PC-9 (cell line): ENCODE measurements around the gene SERPINH1. TPM values are rescaled to one million over a fixed set of nuclear protein-coding genes. Genes with fewer than 3 reads are reported as not detected.

ENCODE experiments used
- BruUV-seq: library from RNA; stranded (reverse); fragments of 400-500 nt; replicated peaks from 2 replicates; lab custom pipeline; 2021; lab: Mats Ljungman, UMichigan
- CTCF ChIA-PET: fragments of 300-600 bp; sonication (Branson Sonifier 250); formaldehyde crosslinking; loops from one replicate; lab custom pipeline; 2022; ENCODE audit warnings: antibody characterized with exemption; lab: Charles Lee
- POLR2A ChIA-PET: fragments of 300-600 bp; sonication (Branson Sonifier 250); formaldehyde crosslinking; loops from one replicate; lab custom pipeline; 2022; ENCODE audit warnings: antibody characterized with exemption; ENCODE audit not compliant: unreplicated experiment; lab: Charles Lee
- DNase-seq, 2 experiments: peaks; one replicate each; pipeline versions ENCODE4 v3.0.0 to v3.0.0-alpha.2; 2015 to 2022; ENCODE audit warnings: mixed read lengths in 1 of 2
- H2AFZ ChIP-seq: fragments of 200-600 bp; sonication (generic); 2 replicates; pipeline ENCODE4 v1.8.1; 2017; ENCODE audit warnings: antibody characterized with exemption
- H3F3A ChIP-seq: fragments of 200-600 bp; sonication (generic); 2 replicates; pipeline ENCODE4 v1.8.1; 2017; ENCODE audit warnings: antibody characterized with exemption, mild to moderate bottlenecking, low read depth; ENCODE audit not compliant: insufficient read depth
- H3K27ac ChIP-seq: fragments of 200-600 bp; sonication (generic); 2 replicates; pipeline ENCODE4 v1.6.1; 2016; ENCODE audit warnings: mixed run types
- H3K27me3 ChIP-seq: fragments of 200-600 bp; sonication (generic); 2 replicates; pipeline ENCODE4 v1.6.1; 2016; ENCODE audit warnings: low read depth, mixed run types; ENCODE audit not compliant: insufficient read depth
- H3K36me3 ChIP-seq: fragments of 200-600 bp; sonication (generic); 2 replicates; pipeline ENCODE4 v1.6.1; 2016; ENCODE audit warnings: low read depth, mixed run types
- H3K4me1 ChIP-seq: fragments of 200-600 bp; sonication (generic); replicated peaks from 2 replicates; pipeline ENCODE4 v1.6.1; 2016; ENCODE audit warnings: mixed run types; ENCODE audit not compliant: insufficient read depth
- H3K4me2 ChIP-seq: fragments of 200-600 bp; sonication (generic); 2 replicates; pipeline ENCODE4 v1.6.1; 2017; ENCODE audit warnings: mixed run types
- H3K4me3 ChIP-seq: fragments of 200-600 bp; sonication (generic); 2 replicates; pipeline ENCODE4 v1.6.1; 2016; ENCODE audit warnings: mixed run types
- H3K79me2 ChIP-seq: fragments of 200-600 bp; sonication (generic); 2 replicates; pipeline ENCODE4 v1.6.1; 2017; ENCODE audit warnings: low read depth, mixed run types
- H3K9me2 ChIP-seq: fragments of 200-600 bp; sonication (generic); 2 replicates; pipeline ENCODE4 v1.8.1; 2017; ENCODE audit warnings: mild to moderate bottlenecking; ENCODE audit not compliant: insufficient read depth
- H3K9me3 ChIP-seq: fragments of 200-600 bp; sonication (generic); 2 replicates; pipeline ENCODE4 v1.8.1; 2016; ENCODE audit warnings: low read depth; ENCODE audit not compliant: insufficient read depth
- H4K20me1 ChIP-seq: fragments of 200-600 bp; sonication (generic); 2 replicates; pipeline ENCODE4 v1.8.1; 2017; ENCODE audit not compliant: insufficient read depth
- CTCF ChIP-seq: fragments of 200-600 bp; sonication (generic); conservative IDR thresholded peaks from 2 replicates; pipeline ENCODE4 v1.6.1; 2017; ENCODE audit warnings: mixed run types, antibody characterized with exemption, mild to moderate bottlenecking, moderate library complexity
- EZH2 ChIP-seq: fragments of 200-600 bp; sonication (generic); IDR thresholded peaks from 2 replicates; pipeline ENCODE4 v1.8.0; 2017; ENCODE audit warnings: antibody characterized with exemption, low read depth
- intact Hi-C: fragments of 100-400 bp; cut with micrococcal nuclease; formaldehyde crosslinking; loops from one replicate; pipeline ENCODE4 v1.10.0; 2022; ENCODE audit not compliant: unreplicated experiment
- total RNA-seq: library from RNA; stranded (reverse); gene quantifications from 2 replicates; pipeline ENCODE4 v1.2.3, GENCODE V29; 2021

The SERPINH1 gene
- total RNA-seq, 1 experiment from 2014 or later: 152 TPM

- Histone ChIP-seq H3K36me3 (peaks cover 3% of the 10 kb centered on the region), H3K27me3 (no peaks in the 10 kb centered on the region), H3K9me2 (no peaks in the 10 kb centered on the region), H3K4me1 (peaks cover 45% of the 10 kb centered on the region), H3K4me2 (peak overlapping the region; percentile 85), H3K79me2 (peaks cover 46% of the 10 kb centered on the region), H4K20me1 (peaks cover 31% of the 10 kb centered on the region), H3K9me3 (no peaks in the 10 kb centered on the region), H3K4me3 (peak overlapping the region; percentile 85), H2AFZ (peak overlapping the region; percentile 94), H3K27ac (0 out of 2 replicates have a peak overlapping the region, but pooled peaks have one; percentile 57), H3F3A (peaks cover 23% of the 10 kb centered on the region; the same call in 1 of the 2 replicates)
- BruUV-seq: no TSS peak
- ChIA-PET POLR2A (no interaction called here), CTCF (interaction anchor here (0.7 kb wide), 2 partner anchors 179 to 1002 kb away, joined by 10 to 18 read pairs; no protein-coding TSS in a partner anchor)
- intact Hi-C loops: no loop called here
- TF ChIP-seq EZH2: no peak
- no peak for TF ChIP-seq CTCF
- DNase-seq: no peak
These were observed 516 bp upstream of the SERPINH1 start for GRCh38 chr11:75561426-75562047.

- peaks cover 60% of the 10 kb centered on the region for H3K79me2 ChIP-seq
- DNase-seq: peak; percentile 39 to 51
These were observed 907 bp downstream of the SERPINH1 start for GRCh38 chr11:75562836-75563484.

More at GRCh38 chr11:75562836-75563484, 907 bp downstream of the SERPINH1 start:
- H3K27me3 ChIP-seq: no peaks in the 10 kb centered on the region
- CTCF ChIA-PET: no interaction called here
- no peaks in the 10 kb centered on the region for H3K9me3 ChIP-seq
- POLR2A ChIA-PET: interaction anchor here (0.6 to 0.7 kb wide), 7 partner anchors 9 to 926 kb away, joined by 3 to 7 read pairs (median 5); no protein-coding TSS in a partner anchor
- peak overlapping the region; percentile 85 for H3K4me3 ChIP-seq
- H3K4me1 ChIP-seq: peaks cover 45% of the 10 kb centered on the region
- H3K9me2 ChIP-seq: no peaks in the 10 kb centered on the region
- peak overlapping the region; percentile 94 for H2AFZ ChIP-seq
- H3F3A ChIP-seq: peaks cover 27% of the 10 kb centered on the region; the same call in 1 of the 2 replicates
- peaks cover 16% of the 10 kb centered on the region for H3K36me3 ChIP-seq
- peak overlapping the region; percentile 57 for H3K27ac ChIP-seq
- H3K4me2 ChIP-seq: peak overlapping the region; percentile 85
- TF ChIP-seq EZH2: no peak
- TF ChIP-seq CTCF: no peak
- intact Hi-C loops: no loop called here
- TSS peak; percentile 53 for BruUV-seq
- H4K20me1 ChIP-seq: peaks cover 44% of the 10 kb centered on the region
